Measurements from ENCODE around the gene OCIAD2. TPM values are rescaled to one million over a fixed set of nuclear protein-coding genes. Genes with fewer than 3 reads are reported as not detected.

Gene OCIAD2
- total and polyA plus RNA-seq, 4 donors, result 8.5 to 159 (median 26.5) TPM

GRCh38 chr4:48954314-48954713 lies 47.7 kb upstream of the OCIAD2 start:
- WGBS, result 94% methylated on average over 2 of the region's 2 CpGs
- peaks cover 0 to 2% (median 0%) of the 10 kb centered on the region in 4 donors for H3K9me3 ChIP-seq (ENCODE audit: control insufficient read depth in 4 of 4, low read length in 3 of 4)
- H3K27me3 ChIP-seq (ENCODE audit: control insufficient read depth in 4 of 4, insufficient read depth in 4 of 4, low read length in 3 of 4), result no peaks in the 10 kb centered on the region
- TF ChIP-seq, protein P1, sequence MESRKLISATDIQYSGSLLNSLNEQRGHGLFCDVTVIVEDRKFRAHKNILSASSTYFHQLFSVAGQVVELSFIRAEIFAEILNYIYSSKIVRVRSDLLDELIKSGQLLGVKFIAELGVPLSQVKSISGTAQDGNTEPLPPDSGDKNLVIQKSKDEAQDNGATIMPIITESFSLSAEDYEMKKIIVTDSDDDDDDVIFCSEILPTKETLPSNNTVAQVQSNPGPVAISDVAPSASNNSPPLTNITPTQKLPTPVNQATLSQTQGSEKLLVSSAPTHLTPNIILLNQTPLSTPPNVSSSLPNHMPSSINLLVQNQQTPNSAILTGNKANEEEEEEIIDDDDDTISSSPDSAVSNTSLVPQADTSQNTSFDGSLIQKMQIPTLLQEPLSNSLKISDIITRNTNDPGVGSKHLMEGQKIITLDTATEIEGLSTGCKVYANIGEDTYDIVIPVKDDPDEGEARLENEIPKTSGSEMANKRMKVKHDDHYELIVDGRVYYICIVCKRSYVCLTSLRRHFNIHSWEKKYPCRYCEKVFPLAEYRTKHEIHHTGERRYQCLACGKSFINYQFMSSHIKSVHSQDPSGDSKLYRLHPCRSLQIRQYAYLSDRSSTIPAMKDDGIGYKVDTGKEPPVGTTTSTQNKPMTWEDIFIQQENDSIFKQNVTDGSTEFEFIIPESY (IDR thresholded peaks at IDR 0.05), result no peak
- TF ChIP-seq HNF4A (conservative IDR thresholded peaks at IDR 0.05) (no peak), YY1 (IDR thresholded peaks at IDR 0.05) (no peak), NR2F2 (IDR thresholded peaks at IDR 0.05) (no peak), FOXA2 (IDR thresholded peaks at IDR 0.05) (no peak), REST (IDR thresholded peaks at IDR 0.05) (no peak), RXRA (IDR thresholded peaks at IDR 0.05) (no peak), JUND (IDR thresholded peaks at IDR 0.05) (no peak), RAD21 (IDR thresholded peaks at IDR 0.05) (no peak), SP1 (IDR thresholded peaks at IDR 0.05) (no peak), FOXA1 (IDR thresholded peaks at IDR 0.05) (no peak), HNF4G (IDR thresholded peaks at IDR 0.05) (no peak), GABPA (IDR thresholded peaks at IDR 0.05 in 1 of 2, conservative IDR thresholded peaks at IDR 0.05 in 1 of 2) (no peak), MAX (IDR thresholded peaks at IDR 0.05) (no peak)
- TF ChIP-seq, protein P2, sequence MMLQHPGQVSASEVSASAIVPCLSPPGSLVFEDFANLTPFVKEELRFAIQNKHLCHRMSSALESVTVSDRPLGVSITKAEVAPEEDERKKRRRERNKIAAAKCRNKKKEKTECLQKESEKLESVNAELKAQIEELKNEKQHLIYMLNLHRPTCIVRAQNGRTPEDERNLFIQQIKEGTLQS (IDR thresholded peaks at IDR 0.05), result no peak
- TF ChIP-seq, protein P3, sequence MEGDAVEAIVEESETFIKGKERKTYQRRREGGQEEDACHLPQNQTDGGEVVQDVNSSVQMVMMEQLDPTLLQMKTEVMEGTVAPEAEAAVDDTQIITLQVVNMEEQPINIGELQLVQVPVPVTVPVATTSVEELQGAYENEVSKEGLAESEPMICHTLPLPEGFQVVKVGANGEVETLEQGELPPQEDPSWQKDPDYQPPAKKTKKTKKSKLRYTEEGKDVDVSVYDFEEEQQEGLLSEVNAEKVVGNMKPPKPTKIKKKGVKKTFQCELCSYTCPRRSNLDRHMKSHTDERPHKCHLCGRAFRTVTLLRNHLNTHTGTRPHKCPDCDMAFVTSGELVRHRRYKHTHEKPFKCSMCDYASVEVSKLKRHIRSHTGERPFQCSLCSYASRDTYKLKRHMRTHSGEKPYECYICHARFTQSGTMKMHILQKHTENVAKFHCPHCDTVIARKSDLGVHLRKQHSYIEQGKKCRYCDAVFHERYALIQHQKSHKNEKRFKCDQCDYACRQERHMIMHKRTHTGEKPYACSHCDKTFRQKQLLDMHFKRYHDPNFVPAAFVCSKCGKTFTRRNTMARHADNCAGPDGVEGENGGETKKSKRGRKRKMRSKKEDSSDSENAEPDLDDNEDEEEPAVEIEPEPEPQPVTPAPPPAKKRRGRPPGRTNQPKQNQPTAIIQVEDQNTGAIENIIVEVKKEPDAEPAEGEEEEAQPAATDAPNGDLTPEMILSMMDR (IDR thresholded peaks at IDR 0.05; ENCODE audit: low read depth, low read length, missing input control), result no peak
- no peaks in the 10 kb centered on the region for H3K4me1 ChIP-seq (ENCODE audit: control insufficient read depth in 4 of 4, insufficient read depth in 4 of 4, low read length in 3 of 4)
- no peaks in the 10 kb centered on the region for H3K36me3 ChIP-seq (ENCODE audit: control insufficient read depth in 4 of 4, insufficient read depth in 3 of 4, low read depth in 1 of 4, low read length in 3 of 4)
- H3K27ac ChIP-seq (ENCODE audit: low read depth in 1 of 2, low read length in 2 of 2), result no peak overlapping the region
- no peak for DNase-seq (ENCODE audit: low spot score)
- H3K9ac ChIP-seq (ENCODE audit: low read depth in 1 of 2, low read length in 2 of 2), result no peak overlapping the region
- no peak overlapping the region for H3K4me3 ChIP-seq (ENCODE audit: low read depth in 1 of 3, low read length in 3 of 3)
